Spinal cord (tissue), 10 donors: ENCODE data around the gene DPYSL5. TPM values are rescaled to one million over a fixed set of nuclear protein-coding genes. Genes with fewer than 3 reads are reported as not detected.
A peak's percentile ranks its signal among the peaks of the same experiment; 100 is the strongest.

Experiments
- DNase-seq, 6 donors: peaks; one replicate each; pipeline versions ENCODE4 v3.0.0 to v3.0.0-alpha.2; 2013 to 2015; ENCODE audit warnings: low spot score in 6 of 6, low read depth in 4 of 6
- H3K27ac ChIP-seq: one replicate; pipeline ENCODE4 v1.5.1; 2013; ENCODE audit warnings: low read depth, low read length, control low read depth
- H3K27me3 ChIP-seq: one replicate; pipeline ENCODE4 v1.6.1; 2013; ENCODE audit warnings: low read length; ENCODE audit not compliant: control insufficient read depth, insufficient read depth
- H3K36me3 ChIP-seq: one replicate; pipeline ENCODE4 v1.6.1; 2013; ENCODE audit warnings: low read length; ENCODE audit not compliant: control insufficient read depth, insufficient read depth
- H3K4me1 ChIP-seq: one replicate; pipeline ENCODE4 v1.6.1; 2013; ENCODE audit warnings: low read length; ENCODE audit not compliant: control insufficient read depth, insufficient read depth
- H3K4me3 ChIP-seq: one replicate; pipeline ENCODE4 v1.5.1; 2013; ENCODE audit warnings: low read depth, low read length, control low read depth
- H3K9me3 ChIP-seq: one replicate; pipeline ENCODE4 v1.6.1; 2013; ENCODE audit warnings: low read length; ENCODE audit not compliant: control insufficient read depth, insufficient read depth
- WGBS: methylation state at CpG from one replicate; pipeline ENCODE4 v1.1.5; 2013; ENCODE audit warnings: missing lambda C conversion rate; ENCODE audit not compliant: insufficient coverage; 5-methylcytosine and 5-hydroxymethylcytosine counted together
- polyA plus RNA-seq, 2 donors: library from polyadenylated mRNA; unstranded; fragments of 120-200 nt; gene quantifications; one replicate each; pipeline ENCODE4 v1.2.1, GENCODE V29; 2013; ENCODE audit not compliant: insufficient read length in 2 of 2
- total RNA-seq, 2 donors: library from RNA; depleted of rRNA in 1 of 2; stranded (reverse); fragments of 120-200 nt in 1 of 2; fragments of >200 nt in 1 of 2; gene quantifications; one replicate each; pipeline versions ENCODE4 v1.2.3 to v1.2.4, GENCODE V29; 2013 to 2014
- donor health status: healthy.

DPYSL5 gene
- total and polyA plus RNA-seq, 4 donors: 30.6 to 226 (median 141) TPM

GRCh38 chr2:26975656-26976055 lies 127.7 kb downstream of the DPYSL5 start:
- WGBS: 33% methylated on average over 1 of the region's 1 CpG
- no peak for DNase-seq
- H3K9me3 ChIP-seq: no peaks in the 10 kb centered on the region
- no peaks in the 10 kb centered on the region for H3K27me3 ChIP-seq
- H3K4me3 ChIP-seq: no peak overlapping the region
- no peaks in the 10 kb centered on the region for H3K36me3 ChIP-seq
- H3K4me1 ChIP-seq: peaks cover 11% of the 10 kb centered on the region
- H3K27ac ChIP-seq: no peak overlapping the region

- H3K36me3 ChIP-seq: no peaks in the 10 kb centered on the region
- no peak for DNase-seq
- H3K9me3 ChIP-seq: no peaks in the 10 kb centered on the region
- H3K27ac ChIP-seq: no peak overlapping the region
- no CpG with 5 or more reads among the region's 5 CpGs for WGBS
- peaks cover 9% of the 10 kb centered on the region for H3K4me1 ChIP-seq
- no peak overlapping the region for H3K4me3 ChIP-seq
- no peaks in the 10 kb centered on the region for H3K27me3 ChIP-seq
These were observed 128.3 kb downstream of the DPYSL5 start for GRCh38 chr2:26976237-26976636.

- Histone ChIP-seq H3K27ac (no peak overlapping the region), H3K9me3 (no peaks in the 10 kb centered on the region), H3K36me3 (no peaks in the 10 kb centered on the region), H3K4me1 (peaks cover 12% of the 10 kb centered on the region), H3K27me3 (no peaks in the 10 kb centered on the region), H3K4me3 (no peak overlapping the region)
- no peak for DNase-seq
- WGBS: 100% methylated on average over 1 of the region's 2 CpGs
These were observed 129.1 kb downstream of the DPYSL5 start for GRCh38 chr2:26977012-26977411.

- no peaks in the 10 kb centered on the region for H3K9me3 ChIP-seq
- DNase-seq: no peak
- WGBS: 100% methylated on average over 1 of the region's 4 CpGs
- H3K27ac ChIP-seq: no peak overlapping the region
- H3K4me3 ChIP-seq: no peak overlapping the region
- peaks cover 7% of the 10 kb centered on the region for H3K4me1 ChIP-seq
- H3K36me3 ChIP-seq: no peaks in the 10 kb centered on the region
- no peaks in the 10 kb centered on the region for H3K27me3 ChIP-seq
These were observed 130.2 kb downstream of the DPYSL5 start for GRCh38 chr2:26978061-26978596.

GRCh38 chr2:26979741-26980140 lies 131.8 kb downstream of the DPYSL5 start:
- Histone ChIP-seq H3K4me3 (no peak overlapping the region), H3K27ac (no peak overlapping the region), H3K9me3 (no peaks in the 10 kb centered on the region), H3K4me1 (peaks cover 7% of the 10 kb centered on the region), H3K36me3 (no peaks in the 10 kb centered on the region), H3K27me3 (no peaks in the 10 kb centered on the region)
- DNase-seq: no peak
- WGBS: 89% methylated on average over 2 of the region's 2 CpGs

GRCh38 chr2:26980971-26981370 lies 133.0 kb downstream of the DPYSL5 start:
- no peak overlapping the region for H3K27ac ChIP-seq
- no peaks in the 10 kb centered on the region for H3K36me3 ChIP-seq
- H3K27me3 ChIP-seq: no peaks in the 10 kb centered on the region
- 65% methylated on average over 2 of the region's 2 CpGs for WGBS
- no peak for DNase-seq
- H3K4me1 ChIP-seq: peaks cover 7% of the 10 kb centered on the region
- H3K9me3 ChIP-seq: no peaks in the 10 kb centered on the region
- H3K4me3 ChIP-seq: no peak overlapping the region

GRCh38 chr2:26982102-26982742 lies 134.3 kb downstream of the DPYSL5 start:
- no peaks in the 10 kb centered on the region for H3K27me3 ChIP-seq
- peaks cover 7% of the 10 kb centered on the region for H3K4me1 ChIP-seq
- no peak overlapping the region for H3K4me3 ChIP-seq
- peak in 4 of 6 donors; percentile 6 to 63 (median 38) for DNase-seq
- no peaks in the 10 kb centered on the region for H3K36me3 ChIP-seq
- no peak overlapping the region for H3K27ac ChIP-seq
- 59% methylated on average over 2 of the region's 2 CpGs for WGBS
- no peaks in the 10 kb centered on the region for H3K9me3 ChIP-seq

GRCh38 chr2:26983746-26984145 lies 135.8 kb downstream of the DPYSL5 start:
- no CpG with 5 or more reads among the region's 3 CpGs for WGBS

GRCh38 chr2:26985807-26986206 lies 137.9 kb downstream of the DPYSL5 start:
- peaks cover 7% of the 10 kb centered on the region for H3K4me1 ChIP-seq
- H3K4me3 ChIP-seq: no peak overlapping the region
- DNase-seq: no peak
- H3K27me3 ChIP-seq: no peaks in the 10 kb centered on the region
- H3K27ac ChIP-seq: no peak overlapping the region
- peaks cover 3% of the 10 kb centered on the region for H3K36me3 ChIP-seq
- no peaks in the 10 kb centered on the region for H3K9me3 ChIP-seq
- 98% methylated on average over 4 of the region's 4 CpGs for WGBS

More at GRCh38 chr2:26983746-26984145, 135.8 kb downstream of the DPYSL5 start:
- Histone ChIP-seq H3K4me3 (no peak overlapping the region), H3K36me3 (no peaks in the 10 kb centered on the region), H3K27me3 (no peaks in the 10 kb centered on the region), H3K4me1 (peaks cover 7% of the 10 kb centered on the region), H3K9me3 (no peaks in the 10 kb centered on the region), H3K27ac (no peak overlapping the region)
- DNase-seq: no peak

- H3K9me3 ChIP-seq: no peaks in the 10 kb centered on the region
- no peak for DNase-seq
- no peak overlapping the region for H3K4me3 ChIP-seq
- H3K27ac ChIP-seq: no peak overlapping the region
- WGBS: 78% methylated on average over 3 of the region's 5 CpGs
- peaks cover 3% of the 10 kb centered on the region for H3K36me3 ChIP-seq
- H3K27me3 ChIP-seq: no peaks in the 10 kb centered on the region
- peaks cover 1% of the 10 kb centered on the region for H3K4me1 ChIP-seq
These were observed 138.6 kb downstream of the DPYSL5 start for GRCh38 chr2:26986576-26986975.
